GM19467 (cell line): ENCODE results near the gene MISP.
"Not testable (repeated sequence)": the region's sequence is repeated elsewhere in the genome, so short reads cannot be mapped to it uniquely, and the experiment has no call there.

Source experiments
- ATAC-seq: cut with Tn5 transposase; IDR thresholded peaks from one replicate; pipeline ENCODE4 v1.9.1; 2021; ENCODE audit warnings: mild to moderate bottlenecking, moderate library complexity; ENCODE audit not compliant: unreplicated experiment

MISP gene

GRCh38 chr19:745138-745537, 5.8 kb upstream of the MISP start:
- ATAC-seq, result not testable (repeated sequence)

- no peak for ATAC-seq
These were observed 4.6 kb upstream of the MISP start for GRCh38 chr19:746208-746819.

GRCh38 chr19:746956-747355, 4.0 kb upstream of the MISP start:
- ATAC-seq, result no peak

GRCh38 chr19:747432-748273, 3.3 kb upstream of the MISP start:
- no peak for ATAC-seq

- ATAC-seq, result no peak
These were observed 2.7 kb upstream of the MISP start for GRCh38 chr19:748274-748598.

GRCh38 chr19:749811-750210, 1.1 kb upstream of the MISP start:
- no peak for ATAC-seq

- no peak for ATAC-seq
These were observed 809 bp downstream of the MISP start for GRCh38 chr19:751501-752341.

- ATAC-seq, result no peak
These were observed 2.0 kb downstream of the MISP start for GRCh38 chr19:752652-753517.

- ATAC-seq, result no peak
These were observed 3.6 kb downstream of the MISP start for GRCh38 chr19:754530-754929.

GRCh38 chr19:755063-755462, 4.2 kb downstream of the MISP start:
- ATAC-seq, result no peak

GRCh38 chr19:756236-756635, 5.3 kb downstream of the MISP start:
- ATAC-seq, result no peak

GRCh38 chr19:756821-757688, 6.1 kb downstream of the MISP start:
- ATAC-seq, result no peak

- no peak for ATAC-seq
These were observed 7.1 kb downstream of the MISP start for GRCh38 chr19:757811-758668.

- no peak for ATAC-seq
These were observed 12.3 kb downstream of the MISP start for GRCh38 chr19:763181-763580.

- no peak for ATAC-seq
These were observed 13.0 kb downstream of the MISP start for GRCh38 chr19:763869-764268.

- ATAC-seq, result no peak
These were observed 13.4 kb downstream of the MISP start for GRCh38 chr19:764301-764700.

- no peak for ATAC-seq
These were observed 14.3 kb downstream of the MISP start for GRCh38 chr19:765179-765738.

- no peak for ATAC-seq
These were observed 17.5 kb downstream of the MISP start for GRCh38 chr19:768424-768823.

GRCh38 chr19:769616-770015, 18.7 kb downstream of the MISP start:
- no peak for ATAC-seq
